Testis (tissue), 2 donors: Measurements from ENCODE around the gene TMEM126B.

ENCODE experiments used
- CTCF ChIP-seq, 3 experiments: fragments of 450-650 bp in 2 of 3; fragments of 200-600 bp in 1 of 3; sonication (generic) in 1 of 3; IDR thresholded peaks; one replicate each; pipeline ENCODE4 v1.5.1; 2016 to 2019; ENCODE audit warnings: antibody characterized with exemption in 3 of 3, mild to moderate bottlenecking in 2 of 3, moderate library complexity in 1 of 3
- POLR2A ChIP-seq: fragments of 450-650 bp; IDR thresholded peaks from one replicate; pipeline ENCODE4 v1.6.1; 2017; ENCODE audit warnings: antibody characterized with exemption, mild to moderate bottlenecking, moderate library complexity

- TF ChIP-seq CTCF (IDR thresholded peaks at IDR 0.05) (no peak), POLR2A (no peak)
Observed at GRCh38 chr11:85682330-85683305, 54.2 kb downstream of the TMEM126B start.
